T-cell (primary cell): ENCODE data around the gene TRAPPC2. TPM values are rescaled to one million over a fixed set of nuclear protein-coding genes. Genes with fewer than 3 reads are reported as not detected.

Experiments used
- ATAC-seq, 4 experiments: fragments of 200-7000 bp in 3 of 4; fragments of 150-1000 bp in 1 of 4; cut with Tn5 transposase; replicated peaks in 1 of 4; 1 replicate in 3 of 4; 2 replicates in 1 of 4; pipeline ENCODE4 v1.10.0; 2021; ENCODE audit warnings: moderate library complexity in 3 of 4, mild to moderate bottlenecking in 2 of 4, moderate number of reproducible peaks in 1 of 4
- CTCF ChIA-PET, 2 donors: fragments of 300-600 bp; sonication (Branson Sonifier 250); formaldehyde crosslinking; loops; one replicate each; lab custom pipeline; 2022; ENCODE audit warnings: antibody characterized with exemption in 2 of 2; lab: Charles Lee
- POLR2A ChIA-PET, 2 donors: fragments of 300-600 bp; sonication (Branson Sonifier 250); formaldehyde crosslinking; loops; one replicate each; lab custom pipeline; 2022; ENCODE audit warnings: antibody characterized with exemption in 2 of 2; lab: Charles Lee
- DNase-seq, 35 experiments: peaks; one replicate each; pipeline versions ENCODE4 v3.0.0 to v3.0.0-alpha.2; 2013 to 2023
- H3K27ac ChIP-seq: one replicate; pipeline ENCODE4 v1.5.1; 2013; ENCODE audit warnings: low read length
- H3K27me3 ChIP-seq, 2 experiments: replicated peaks in 1 of 2; 1 replicate in 1 of 2; 2 replicates in 1 of 2; pipeline versions ENCODE4 v1.6.1 to v1.7.0; 2013; ENCODE audit warnings: low read length in 1 of 2, mixed read lengths in 1 of 2; ENCODE audit not compliant: control insufficient read depth in 2 of 2, insufficient read depth in 2 of 2; ENCODE audit errors: extremely low read depth in 1 of 2
- H3K36me3 ChIP-seq, 2 donors: 1 replicate in 1 of 2; 2 replicates in 1 of 2; pipeline versions ENCODE4 v1.6.1 to v1.7.0; 2013; ENCODE audit warnings: low read length in 1 of 2; ENCODE audit not compliant: control insufficient read depth in 2 of 2, insufficient read depth in 1 of 2; ENCODE audit errors: extremely low read depth in 1 of 2
- H3K4me1 ChIP-seq, 2 experiments: 1 replicate in 1 of 2; 2 replicates in 1 of 2; pipeline versions ENCODE4 v1.6.1 to v1.7.0; 2013; ENCODE audit warnings: low read length in 2 of 2, mixed read lengths in 1 of 2; ENCODE audit not compliant: insufficient read depth in 2 of 2, control insufficient read depth in 1 of 2; ENCODE audit errors: extremely low read depth in 1 of 2
- H3K4me3 ChIP-seq, 2 donors: 1 replicate in 1 of 2; 2 replicates in 1 of 2; pipeline versions ENCODE4 v1.5.1 to v1.7.0; 2013; ENCODE audit warnings: mild to moderate bottlenecking in 2 of 2, low read length in 1 of 2, moderate library complexity in 1 of 2; ENCODE audit not compliant: control insufficient read depth in 1 of 2; ENCODE audit errors: extremely low read depth in 1 of 2
- H3K9me3 ChIP-seq: 2 replicates; pipeline ENCODE4 v1.7.0; 2013
- H3K27ac Mint-ChIP-seq, 2 donors: one replicate each; pipeline ENCODE4 v1.8.0; 2020 to 2021; ENCODE audit warnings: mild to moderate bottlenecking in 2 of 2, mixed read lengths in 2 of 2
- H3K27me3 Mint-ChIP-seq, 2 donors: one replicate each; pipeline ENCODE4 v1.8.0; 2021 to 2022; ENCODE audit warnings: mixed read lengths in 2 of 2
- H3K36me3 Mint-ChIP-seq: one replicate; pipeline ENCODE4 v1.8.0; 2021; ENCODE audit warnings: mixed read lengths
- H3K4me1 Mint-ChIP-seq, 3 donors: one replicate each; pipeline ENCODE4 v1.8.0; 2020 to 2022; ENCODE audit warnings: mixed read lengths in 3 of 3, mild to moderate bottlenecking in 1 of 3
- H3K4me3 Mint-ChIP-seq, 3 donors: one replicate each; pipeline ENCODE4 v1.8.0; 2020 to 2022; ENCODE audit warnings: mild to moderate bottlenecking in 3 of 3, mixed read lengths in 3 of 3, moderate library complexity in 3 of 3
- H3K9me3 Mint-ChIP-seq, 3 donors: one replicate each; pipeline ENCODE4 v1.8.0; 2020 to 2022; ENCODE audit warnings: mixed read lengths in 3 of 3
- WGBS: methylation state at CpG from one replicate; pipeline ENCODE4 v1.1.5; 2013; ENCODE audit warnings: missing lambda C conversion rate; ENCODE audit not compliant: insufficient coverage; 5-methylcytosine and 5-hydroxymethylcytosine counted together
- total RNA-seq, 35 experiments: library from RNA in 6 of 35; stranded (reverse) in 6 of 35; fragments of 120-200 nt in 1 of 35; gene quantifications; one replicate each; pipeline versions ENCODE4 v1.2.1 to v1.2.4 and lab custom pipeline; 2013 to 2026

Gene TRAPPC2
- total RNA-seq, 5 donors from 2014 or later (not counting 1 experiment from before 2014, with no cell fraction given), result 24.8 to 32.9 (median 29.7) TPM

DNA sequence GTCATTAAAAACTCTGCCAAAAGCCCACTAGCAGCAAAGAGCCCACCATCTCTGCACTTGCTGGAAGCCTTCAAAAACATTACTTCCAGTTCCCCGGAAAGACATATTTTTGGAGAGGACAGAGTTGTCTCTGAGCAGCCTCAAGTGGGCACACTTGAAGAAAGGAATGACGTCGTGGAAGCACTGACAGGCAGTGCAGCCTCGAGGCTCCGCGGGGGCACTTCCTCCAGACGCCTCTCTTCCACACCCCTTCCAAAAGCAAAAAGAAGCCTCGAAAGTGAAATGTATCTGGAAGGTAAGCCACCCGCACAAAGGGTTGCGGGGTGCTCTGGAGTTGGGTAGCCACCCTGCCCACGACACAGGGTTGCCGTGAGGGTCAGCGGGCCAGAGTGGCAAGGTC, 26.0 kb upstream of the TRAPPC2 start:
- no peak overlapping the region for H3K27ac Mint-ChIP-seq

DNA sequence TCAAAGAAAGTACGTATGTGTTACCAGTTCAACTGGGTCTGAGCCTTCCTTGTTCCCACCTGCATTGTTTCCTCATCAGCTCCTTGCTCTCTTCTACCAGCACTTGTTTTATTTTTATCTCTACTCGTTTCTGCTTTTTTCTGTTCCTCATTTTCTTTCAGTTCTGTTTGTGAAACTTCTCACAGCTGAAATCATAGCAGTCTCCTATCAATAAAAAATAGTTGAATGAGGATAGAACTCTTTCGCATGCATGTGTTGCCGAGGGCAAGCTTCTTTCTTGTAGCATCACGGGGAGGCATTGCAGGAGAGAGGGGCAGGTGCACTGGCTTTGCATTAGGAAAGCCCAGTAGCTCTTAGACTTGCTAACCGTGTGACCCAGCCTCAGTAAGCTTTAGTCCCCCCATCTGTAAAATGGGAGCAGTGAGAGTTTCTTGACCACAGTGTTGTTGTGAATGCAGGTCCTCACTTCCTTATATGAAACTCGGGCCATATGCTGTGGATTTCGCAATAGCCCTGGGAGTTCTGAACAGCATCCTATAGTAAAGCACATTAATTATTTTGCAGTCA, 24.8 kb upstream of the TRAPPC2 start:
- Histone ChIP-seq H3K36me3 (peaks cover 0 to 74% of the 10 kb centered on the region in 2 donors), H3K9me3 (no peaks in the 10 kb centered on the region), H3K27ac (no peak overlapping the region), H3K4me1 (peaks cover 0 to 4% of the 10 kb centered on the region in 2 experiments), H3K27me3 (no peaks in the 10 kb centered on the region), H3K4me3 (no peak overlapping the region)
- Mint-ChIP-seq H3K27ac (peak overlapping the region in 1 of 2 donors; percentile 45), H3K27me3 (no peaks in the 10 kb centered on the region), H3K36me3 (peaks cover 24% of the 10 kb centered on the region), H3K9me3 (no peaks in the 10 kb centered on the region), H3K4me1 (peaks cover 13 to 31% (median 14%) of the 10 kb centered on the region in 3 donors), H3K4me3 (no peak overlapping the region)
- CTCF ChIA-PET, result no interaction called here
- WGBS, result 60% methylated on average over 1 of the region's 8 CpGs
- ATAC-seq (no peak), DNase-seq (no peak)
- POLR2A ChIA-PET, result no interaction called here

More for the DNA sequence above, 26.0 kb upstream of the TRAPPC2 start:
- Histone ChIP-seq H3K4me3 (no peak overlapping the region), H3K36me3 (peaks cover 0 to 86% of the 10 kb centered on the region in 2 donors), H3K27ac (no peak overlapping the region), H3K9me3 (no peaks in the 10 kb centered on the region), H3K4me1 (no peaks in the 10 kb centered on the region), H3K27me3 (no peaks in the 10 kb centered on the region)
- WGBS, result no CpG with 5 or more reads among the region's 13 CpGs
- ChIA-PET POLR2A (interaction anchor here (0.7 kb wide), 2 partner anchors 148 to 1574 kb away, joined by 3 read pairs; no protein-coding TSS in a partner anchor), CTCF (no interaction called here)
- peaks cover 0 to under 1% of the 10 kb centered on the region in 2 donors for H3K27me3 Mint-ChIP-seq
- no peak overlapping the region for H3K4me3 Mint-ChIP-seq
- peaks cover 24% of the 10 kb centered on the region for H3K36me3 Mint-ChIP-seq
- ATAC-seq, result no peak
- DNase-seq, result no peak
- H3K4me1 Mint-ChIP-seq, result peaks cover 5 to 22% (median 5%) of the 10 kb centered on the region in 3 donors
- no peaks in the 10 kb centered on the region for H3K9me3 Mint-ChIP-seq

DNA sequence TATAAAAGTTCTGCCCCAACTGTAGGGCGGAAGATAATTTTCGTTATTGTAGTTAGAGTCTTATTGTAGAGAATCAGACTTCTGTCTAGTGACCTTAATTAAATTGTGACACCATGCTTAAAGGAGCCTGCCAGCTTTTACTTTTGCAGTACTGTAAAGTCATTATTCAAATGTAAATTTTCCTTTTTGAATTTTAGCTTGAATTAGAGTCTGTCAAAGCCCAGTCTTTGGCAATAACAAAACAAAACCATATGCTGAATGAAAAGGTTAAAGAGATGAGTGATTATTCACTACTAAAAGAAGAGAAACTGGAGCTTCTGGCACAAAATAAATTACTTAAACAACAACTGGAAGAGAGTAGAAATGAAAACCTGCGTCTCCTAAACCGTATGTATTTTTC, 22.0 kb upstream of the TRAPPC2 start:
- Histone ChIP-seq H3K4me1 (peaks cover 3 to 4% of the 10 kb centered on the region in 2 experiments), H3K27ac (no peak overlapping the region), H3K9me3 (no peaks in the 10 kb centered on the region), H3K36me3 (peaks cover 0 to 63% of the 10 kb centered on the region in 2 donors), H3K27me3 (no peaks in the 10 kb centered on the region), H3K4me3 (no peak overlapping the region)
- H3K27me3 Mint-ChIP-seq, result no peaks in the 10 kb centered on the region
- no peaks in the 10 kb centered on the region for H3K9me3 Mint-ChIP-seq
- no CpG with 5 or more reads among the region's 4 CpGs for WGBS
- H3K4me3 Mint-ChIP-seq, result no peak overlapping the region
- DNase-seq, result no peak
- ATAC-seq, result no peak
- peaks cover 30% of the 10 kb centered on the region for H3K36me3 Mint-ChIP-seq
- POLR2A ChIA-PET, result interaction anchor here in 1 of 2 donors (1.0 kb wide), 1 partner anchor 273 kb away, joined by 3 read pairs; no protein-coding TSS in a partner anchor
- CTCF ChIA-PET, result interaction anchor here in 1 of 2 donors (1.5 kb wide), 1 partner anchor 8 kb away, joined by 3 read pairs; no protein-coding TSS in a partner anchor
- peaks cover 13 to 45% (median 16%) of the 10 kb centered on the region in 3 donors for H3K4me1 Mint-ChIP-seq
- H3K27ac Mint-ChIP-seq, result no peak overlapping the region

DNA sequence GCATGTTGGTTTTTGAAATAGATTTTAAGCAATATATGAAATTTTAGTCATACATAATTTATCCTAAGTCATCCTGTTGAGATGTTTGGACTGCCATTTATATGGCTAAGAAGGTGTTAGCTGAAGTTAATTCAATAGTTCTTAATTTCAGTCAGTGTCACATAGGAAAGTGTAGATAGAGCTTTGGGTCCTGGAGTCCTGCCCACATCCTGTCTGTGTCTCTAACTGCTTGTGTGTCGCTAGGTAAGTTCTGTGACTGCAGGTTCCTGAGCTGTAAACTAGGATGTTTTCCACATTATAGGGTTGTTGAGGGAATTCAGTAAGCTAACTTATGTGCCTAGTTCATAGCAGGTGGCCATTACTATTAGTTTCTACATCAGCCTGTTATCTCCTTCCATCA, 20.8 kb upstream of the TRAPPC2 start:
- POLR2A ChIA-PET, result interaction anchor here (0.6 kb wide), 4 partner anchors 67 to 273 kb away, joined by 4 to 5 read pairs (median 5); no protein-coding TSS in a partner anchor
- no CpG with 5 or more reads among the region's 1 CpG for WGBS

DNA sequence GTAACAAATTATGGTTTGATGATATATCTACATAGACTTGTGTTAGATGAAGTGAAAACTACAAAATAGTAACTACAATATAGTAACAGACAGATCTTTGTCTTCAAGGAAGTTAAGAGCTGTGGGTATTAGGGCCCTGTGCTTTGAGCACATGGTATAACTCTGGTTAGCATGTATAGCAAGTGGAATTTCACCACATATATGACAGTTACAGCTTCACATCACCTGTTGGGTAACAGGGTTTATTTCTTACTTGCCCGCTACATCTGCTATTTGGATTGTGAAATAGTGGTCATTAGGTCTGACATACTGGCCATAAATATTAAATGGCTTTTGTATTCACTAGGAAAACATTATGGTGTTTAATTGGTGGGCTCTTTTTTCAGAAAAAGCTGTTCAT, 20.3 kb upstream of the TRAPPC2 start:
- peaks cover 21 to 47% (median 23%) of the 10 kb centered on the region in 3 donors for H3K4me1 Mint-ChIP-seq
- H3K4me3 ChIP-seq, result no peak overlapping the region
- H3K9me3 ChIP-seq, result no peaks in the 10 kb centered on the region
- peaks cover 0 to 57% of the 10 kb centered on the region in 2 donors for H3K36me3 ChIP-seq
- no peaks in the 10 kb centered on the region for H3K27me3 Mint-ChIP-seq
- H3K27ac ChIP-seq, result no peak overlapping the region
- DNase-seq, result no peak
- H3K27ac Mint-ChIP-seq, result no peak overlapping the region
- H3K4me3 Mint-ChIP-seq, result no peak overlapping the region
- H3K9me3 Mint-ChIP-seq, result no peaks in the 10 kb centered on the region
- no CpG with 5 or more reads among the region's 1 CpG for whole genome bisulfite sequencing
- ChIA-PET CTCF (interaction anchor here in 1 of 2 donors (0.7 kb wide), 2 partner anchors 9 to 85 kb away, joined by 3 read pairs; no protein-coding TSS in a partner anchor), POLR2A (interaction anchor here (0.6 kb wide), 2 partner anchors 67 to 268 kb away, joined by 5 read pairs; no protein-coding TSS in a partner anchor)
- no peaks in the 10 kb centered on the region for H3K27me3 ChIP-seq
- no peak for ATAC-seq
- H3K4me1 ChIP-seq, result peaks cover 4 to 6% of the 10 kb centered on the region in 2 experiments
- H3K36me3 Mint-ChIP-seq, result peaks cover 25% of the 10 kb centered on the region

More for the DNA sequence above, 20.8 kb upstream of the TRAPPC2 start:
- no peak overlapping the region for H3K4me3 ChIP-seq
- no peaks in the 10 kb centered on the region for H3K27me3 Mint-ChIP-seq
- peaks cover 24% of the 10 kb centered on the region for H3K36me3 Mint-ChIP-seq
- no peak overlapping the region for H3K27ac ChIP-seq
- no peaks in the 10 kb centered on the region for H3K9me3 Mint-ChIP-seq
- H3K4me1 ChIP-seq, result peaks cover 4 to 6% of the 10 kb centered on the region in 2 experiments
- H3K9me3 ChIP-seq, result no peaks in the 10 kb centered on the region
- H3K4me3 Mint-ChIP-seq, result no peak overlapping the region
- DNase-seq, result peak in 10 of 35 experiments; percentile 4 to 36 (median 12)
- peak; percentile 50 to 73 (median 64) for ATAC-seq
- H3K4me1 Mint-ChIP-seq, result peaks cover 16 to 46% (median 19%) of the 10 kb centered on the region in 3 donors
- no peak overlapping the region for H3K27ac Mint-ChIP-seq
- H3K36me3 ChIP-seq, result peaks cover 0 to 61% of the 10 kb centered on the region in 2 donors
- no peaks in the 10 kb centered on the region for H3K27me3 ChIP-seq
- CTCF ChIA-PET, result interaction anchor here in 1 of 2 donors (0.7 kb wide), 3 partner anchors 9 to 1979 kb away, joined by 3 read pairs; no protein-coding TSS in a partner anchor

DNA sequence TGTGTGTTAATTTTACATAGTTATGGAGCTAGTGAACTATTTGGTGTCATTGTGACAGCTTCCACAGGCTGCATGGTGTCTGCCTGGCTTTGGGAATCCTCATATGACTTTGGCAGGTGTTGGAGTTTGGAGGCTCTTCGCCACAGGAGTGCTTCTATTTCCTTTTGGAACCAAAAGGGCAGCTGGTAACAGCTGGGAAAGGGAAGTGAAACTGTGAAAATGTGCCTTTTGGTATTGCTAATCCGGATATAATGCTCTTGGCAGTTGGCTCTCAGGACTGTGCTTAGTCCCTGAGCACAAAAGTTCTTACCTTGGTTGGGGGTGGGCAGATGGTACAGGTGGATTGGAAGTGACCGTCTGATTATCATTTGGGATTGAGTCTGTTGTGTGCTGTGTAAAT, 18.2 kb upstream of the TRAPPC2 start:
- Histone ChIP-seq H3K27ac (no peak overlapping the region), H3K4me3 (no peak overlapping the region), H3K9me3 (no peaks in the 10 kb centered on the region), H3K4me1 (peaks cover 4 to 6% of the 10 kb centered on the region in 2 experiments), H3K36me3 (peaks cover 0 to 44% of the 10 kb centered on the region in 2 donors), H3K27me3 (no peaks in the 10 kb centered on the region)
- Mint-ChIP-seq H3K27me3 (no peaks in the 10 kb centered on the region), H3K27ac (peak overlapping the region; percentile 19 to 69), H3K4me1 (peaks cover 15 to 37% (median 25%) of the 10 kb centered on the region in 3 donors), H3K9me3 (no peaks in the 10 kb centered on the region), H3K36me3 (peaks cover 18% of the 10 kb centered on the region), H3K4me3 (no peak overlapping the region)
- ChIA-PET POLR2A (interaction anchor here (0.6 kb wide), 3 partner anchors 29 to 1598 kb away, joined by 3 to 5 read pairs (median 4); no protein-coding TSS in a partner anchor), CTCF (interaction anchor here (0.7 to 1.5 kb wide), 5 partner anchors 16 to 280 kb away, joined by 3 read pairs; partner anchors contain the start of genes OFD1 (in 1 of the 2) and TRAPPC2 (in 1 of the 2))
- ATAC-seq (no peak), DNase-seq (no peak)
- 83% methylated on average over 1 of the region's 3 CpGs for WGBS
